GM23338 (cell line): Measurements from ENCODE around the gene NTM. TPM values are rescaled to one million over a fixed set of nuclear protein-coding genes. Genes with fewer than 3 reads are reported as not detected.

ENCODE experiments used
- ATAC-seq: fragments of 200-7000 bp; cut with Tn5 transposase; 3 replicates; pipeline ENCODE4 v1.9.1; 2020
- DNase-seq: peaks from one replicate; pipeline ENCODE4 v3.0.0-alpha.2; 2015; ENCODE audit warnings: low spot score
- H2AFZ ChIP-seq: fragments of 200-600 bp; sonication (generic); 2 replicates; pipeline ENCODE4 v1.8.0; 2016; ENCODE audit warnings: antibody characterized with exemption, mild to moderate bottlenecking, moderate library complexity
- H3F3A ChIP-seq: fragments of 200-600 bp; sonication (generic); replicated peaks from 2 replicates; pipeline ENCODE4 v1.8.0; 2017; ENCODE audit warnings: antibody characterized with exemption, mixed run types, low read depth
- H3K27ac ChIP-seq: fragments of 200-600 bp; sonication (generic); 2 replicates; pipeline ENCODE4 v1.6.1; 2016; ENCODE audit warnings: low read depth
- H3K27me3 ChIP-seq: fragments of 200-600 bp; sonication (generic); 2 replicates; pipeline ENCODE4 v1.8.0; 2016; ENCODE audit warnings: mild to moderate bottlenecking, mixed run types, moderate library complexity; ENCODE audit not compliant: insufficient read depth
- H3K36me3 ChIP-seq: fragments of 200-600 bp; sonication (generic); 2 replicates; pipeline ENCODE4 v1.8.0; 2016; ENCODE audit warnings: mild to moderate bottlenecking; ENCODE audit not compliant: insufficient read depth
- H3K4me1 ChIP-seq: fragments of 200-600 bp; sonication (generic); 2 replicates; pipeline ENCODE4 v1.8.0; 2016; ENCODE audit warnings: mild to moderate bottlenecking, moderate library complexity; ENCODE audit not compliant: insufficient read depth
- H3K4me2 ChIP-seq: fragments of 200-600 bp; sonication (generic); 2 replicates; pipeline ENCODE4 v1.7.1; 2017; ENCODE audit warnings: mixed run types
- H3K4me3 ChIP-seq: fragments of 200-600 bp; sonication (generic); 2 replicates; pipeline ENCODE4 v1.6.1; 2016; ENCODE audit warnings: mixed run types
- H3K79me2 ChIP-seq: fragments of 200-600 bp; sonication (generic); replicated peaks from 2 replicates; pipeline ENCODE4 v1.8.0; 2017; ENCODE audit warnings: mild to moderate bottlenecking; ENCODE audit not compliant: insufficient read depth
- H3K9me2 ChIP-seq: fragments of 200-600 bp; sonication (generic); 2 replicates; pipeline ENCODE4 v1.8.0; 2017; ENCODE audit not compliant: insufficient read depth
- H4K20me1 ChIP-seq: fragments of 200-600 bp; sonication (generic); replicated peaks from 2 replicates; pipeline ENCODE4 v1.8.0; 2017; ENCODE audit warnings: mild to moderate bottlenecking; ENCODE audit not compliant: insufficient read depth
- H3K27ac Mint-ChIP-seq: 2 replicates; pipeline ENCODE4 v1.8.0; 2020; ENCODE audit warnings: inconsistent platforms, mild to moderate bottlenecking, moderate library complexity, mixed read lengths
- H3K27me3 Mint-ChIP-seq: 3 replicates; pipeline ENCODE4 v1.8.0; 2022; ENCODE audit warnings: low read depth, mild to moderate bottlenecking, moderate library complexity, mixed read lengths, inconsistent platforms; ENCODE audit not compliant: insufficient read depth, poor library complexity
- H3K36me3 Mint-ChIP-seq: 3 replicates; pipeline ENCODE4 v1.8.0; 2021; ENCODE audit warnings: low read depth, mild to moderate bottlenecking, inconsistent platforms, moderate library complexity, mixed read lengths
- H3K4me1 Mint-ChIP-seq: 3 replicates; pipeline ENCODE4 v1.8.0; 2020; ENCODE audit warnings: mild to moderate bottlenecking, inconsistent platforms, mixed read lengths
- H3K4me3 Mint-ChIP-seq: 3 replicates; pipeline ENCODE4 v1.8.0; 2021; ENCODE audit warnings: moderate library complexity, mild to moderate bottlenecking, inconsistent platforms, mixed read lengths
- H3K9me3 Mint-ChIP-seq: 3 replicates; pipeline ENCODE4 v1.8.0; 2020; ENCODE audit warnings: moderate library complexity, mild to moderate bottlenecking, inconsistent platforms, mixed read lengths
- CREB1 ChIP-seq: fragments of 250-450 bp; sonication (Bioruptor Pico); IDR thresholded peaks from 2 replicates; pipeline ENCODE4 v1.5.0; 2020; ENCODE audit warnings: low read depth, mild to moderate bottlenecking, moderate library complexity
- CTCF ChIP-seq, 2 experiments: fragments of 200-600 bp in 1 of 2; sonication (generic) in 1 of 2; conservative IDR thresholded peaks; 2 replicates each; pipeline versions ENCODE4 v1.5.1 to v1.6.1; 2016 to 2017; ENCODE audit warnings: antibody characterized with exemption in 2 of 2, low read depth in 2 of 2, mild to moderate bottlenecking in 2 of 2, moderate library complexity in 1 of 2
- ETS1 ChIP-seq: IDR thresholded peaks from 2 replicates; pipeline ENCODE4 v1.6.1; 2016; ENCODE audit warnings: antibody characterized with exemption
- EZH2 ChIP-seq: fragments of 200-600 bp; sonication (generic); IDR thresholded peaks from one replicate; pipeline ENCODE4 v1.8.0; 2017; ENCODE audit warnings: antibody characterized with exemption, mild to moderate bottlenecking, low read depth; ENCODE audit not compliant: unreplicated experiment
- EZH2phosphoT487 ChIP-seq: fragments of 200-600 bp; sonication (generic); IDR thresholded peaks from one replicate; pipeline ENCODE4 v1.8.1; 2018; ENCODE audit warnings: antibody characterized with exemption; ENCODE audit not compliant: unreplicated experiment
- JUNB ChIP-seq: IDR thresholded peaks from one replicate; pipeline ENCODE4 v1.6.1; 2016; ENCODE audit warnings: antibody characterized with exemption; ENCODE audit not compliant: unreplicated experiment
- NANOG ChIP-seq: IDR thresholded peaks from 2 replicates; pipeline ENCODE4 v1.6.1; 2016; ENCODE audit warnings: antibody characterized with exemption, borderline replicate concordance
- REST ChIP-seq: IDR thresholded peaks from one replicate; pipeline ENCODE4 v1.6.1; 2018; ENCODE audit warnings: antibody characterized with exemption; ENCODE audit not compliant: unreplicated experiment
- STAT1 ChIP-seq: IDR thresholded peaks from one replicate; pipeline ENCODE4 v1.6.1; 2016; ENCODE audit warnings: antibody characterized with exemption; ENCODE audit not compliant: unreplicated experiment
- ZNF114 ChIP-seq: fragments of 250-450 bp; sonication (Bioruptor Pico); IDR thresholded peaks from 2 replicates; pipeline ENCODE4 v1.5.0; 2020; ENCODE audit warnings: mild to moderate bottlenecking, moderate library complexity
- ZNF331 ChIP-seq: fragments of 250-450 bp; sonication (Bioruptor Pico); IDR thresholded peaks from 2 replicates; pipeline ENCODE4 v1.5.0; 2020; ENCODE audit warnings: low read depth, mild to moderate bottlenecking, moderate library complexity
- polyA plus RNA-seq: library from polyadenylated mRNA; unstranded; fragments of >200 nt; fragmentation: Nextera tagmentation; extraction: Ambion mirVana; gene quantifications from 2 replicates; pipeline ENCODE4 v1.2.1, GENCODE V29; 2016
- total RNA-seq: library from RNA; depleted of rRNA; stranded (reverse); fragments of >200 nt; shearing (Covaris generic); gene quantifications from 2 replicates; pipeline ENCODE4 v1.2.3, GENCODE V29; 2014
- TF ChIP-seq, protein P1 (sequence below): fragments of 250-450 bp; sonication (Bioruptor Pico); IDR thresholded peaks from 2 replicates; pipeline ENCODE4 v1.5.0; 2020; ENCODE audit warnings: mild to moderate bottlenecking, moderate library complexity

The NTM gene
- total and polyA plus RNA-seq, 2 experiments from 2014 or later, result 10.6 to 14.6 TPM

GRCh38 chr11:132103021-132103420 is 732.6 kb downstream of the NTM start (continued):
- TF ChIP-seq CTCF (conservative IDR thresholded peaks at IDR 0.05; ENCODE audit: low read depth in 2 of 2), result no peak

DNA sequence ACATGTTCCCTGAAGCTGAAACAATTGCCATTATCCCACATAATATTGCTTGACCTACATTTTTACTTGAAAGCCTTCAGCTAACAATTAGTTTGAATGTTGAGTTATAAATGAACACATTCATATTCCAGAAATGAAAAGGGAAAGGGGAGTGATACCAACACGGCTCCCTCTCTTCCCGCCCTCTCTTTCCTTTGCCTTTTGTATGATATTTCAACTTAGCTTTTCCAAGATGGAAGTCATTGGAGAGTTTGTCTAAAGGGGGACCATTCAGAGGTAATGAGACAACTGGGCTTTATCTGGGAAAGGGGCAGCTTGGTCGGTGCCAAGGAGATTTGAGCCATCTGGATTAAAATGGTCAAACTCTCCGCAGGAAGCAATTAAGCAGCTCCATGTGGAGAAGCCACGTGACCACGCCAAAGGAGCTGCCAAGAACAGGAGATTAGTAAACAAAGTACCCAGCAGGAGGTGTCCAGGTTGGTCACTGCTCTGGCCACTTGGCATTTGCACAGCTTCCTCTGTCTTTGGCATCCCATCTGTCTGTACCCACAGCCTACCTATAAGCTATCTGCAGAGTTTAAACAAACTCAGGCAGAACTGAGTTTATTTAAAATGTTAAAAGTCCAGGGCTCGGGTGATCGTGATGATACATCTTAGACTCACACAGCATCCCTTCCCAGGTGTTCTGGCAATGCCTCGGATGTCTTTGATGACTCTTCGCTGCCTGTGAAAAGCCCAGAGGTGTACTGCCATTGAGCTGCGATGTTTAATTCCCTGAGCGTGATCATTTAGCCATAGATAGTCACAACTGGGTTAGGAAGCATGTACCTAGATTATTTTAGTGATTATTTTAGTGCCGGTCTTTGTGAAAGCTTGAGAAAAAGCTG is 735.9 kb downstream of the NTM start:
- H3K79me2 ChIP-seq, result no peaks in the 10 kb centered on the region
- TF ChIP-seq NANOG, result no peak
- no peak for TF ChIP-seq CREB1 (CRISPR knock-in tag)
- TF ChIP-seq EZH2phosphoT487, result no peak
- no peak for TF ChIP-seq REST
- no peak for TF ChIP-seq ETS1
- TF ChIP-seq JUNB, result no peak
- no peak for TF ChIP-seq ZNF114 (CRISPR knock-in tag)
- TF ChIP-seq ZNF331 (CRISPR knock-in tag), result no peak
- TF ChIP-seq, protein P1, sequence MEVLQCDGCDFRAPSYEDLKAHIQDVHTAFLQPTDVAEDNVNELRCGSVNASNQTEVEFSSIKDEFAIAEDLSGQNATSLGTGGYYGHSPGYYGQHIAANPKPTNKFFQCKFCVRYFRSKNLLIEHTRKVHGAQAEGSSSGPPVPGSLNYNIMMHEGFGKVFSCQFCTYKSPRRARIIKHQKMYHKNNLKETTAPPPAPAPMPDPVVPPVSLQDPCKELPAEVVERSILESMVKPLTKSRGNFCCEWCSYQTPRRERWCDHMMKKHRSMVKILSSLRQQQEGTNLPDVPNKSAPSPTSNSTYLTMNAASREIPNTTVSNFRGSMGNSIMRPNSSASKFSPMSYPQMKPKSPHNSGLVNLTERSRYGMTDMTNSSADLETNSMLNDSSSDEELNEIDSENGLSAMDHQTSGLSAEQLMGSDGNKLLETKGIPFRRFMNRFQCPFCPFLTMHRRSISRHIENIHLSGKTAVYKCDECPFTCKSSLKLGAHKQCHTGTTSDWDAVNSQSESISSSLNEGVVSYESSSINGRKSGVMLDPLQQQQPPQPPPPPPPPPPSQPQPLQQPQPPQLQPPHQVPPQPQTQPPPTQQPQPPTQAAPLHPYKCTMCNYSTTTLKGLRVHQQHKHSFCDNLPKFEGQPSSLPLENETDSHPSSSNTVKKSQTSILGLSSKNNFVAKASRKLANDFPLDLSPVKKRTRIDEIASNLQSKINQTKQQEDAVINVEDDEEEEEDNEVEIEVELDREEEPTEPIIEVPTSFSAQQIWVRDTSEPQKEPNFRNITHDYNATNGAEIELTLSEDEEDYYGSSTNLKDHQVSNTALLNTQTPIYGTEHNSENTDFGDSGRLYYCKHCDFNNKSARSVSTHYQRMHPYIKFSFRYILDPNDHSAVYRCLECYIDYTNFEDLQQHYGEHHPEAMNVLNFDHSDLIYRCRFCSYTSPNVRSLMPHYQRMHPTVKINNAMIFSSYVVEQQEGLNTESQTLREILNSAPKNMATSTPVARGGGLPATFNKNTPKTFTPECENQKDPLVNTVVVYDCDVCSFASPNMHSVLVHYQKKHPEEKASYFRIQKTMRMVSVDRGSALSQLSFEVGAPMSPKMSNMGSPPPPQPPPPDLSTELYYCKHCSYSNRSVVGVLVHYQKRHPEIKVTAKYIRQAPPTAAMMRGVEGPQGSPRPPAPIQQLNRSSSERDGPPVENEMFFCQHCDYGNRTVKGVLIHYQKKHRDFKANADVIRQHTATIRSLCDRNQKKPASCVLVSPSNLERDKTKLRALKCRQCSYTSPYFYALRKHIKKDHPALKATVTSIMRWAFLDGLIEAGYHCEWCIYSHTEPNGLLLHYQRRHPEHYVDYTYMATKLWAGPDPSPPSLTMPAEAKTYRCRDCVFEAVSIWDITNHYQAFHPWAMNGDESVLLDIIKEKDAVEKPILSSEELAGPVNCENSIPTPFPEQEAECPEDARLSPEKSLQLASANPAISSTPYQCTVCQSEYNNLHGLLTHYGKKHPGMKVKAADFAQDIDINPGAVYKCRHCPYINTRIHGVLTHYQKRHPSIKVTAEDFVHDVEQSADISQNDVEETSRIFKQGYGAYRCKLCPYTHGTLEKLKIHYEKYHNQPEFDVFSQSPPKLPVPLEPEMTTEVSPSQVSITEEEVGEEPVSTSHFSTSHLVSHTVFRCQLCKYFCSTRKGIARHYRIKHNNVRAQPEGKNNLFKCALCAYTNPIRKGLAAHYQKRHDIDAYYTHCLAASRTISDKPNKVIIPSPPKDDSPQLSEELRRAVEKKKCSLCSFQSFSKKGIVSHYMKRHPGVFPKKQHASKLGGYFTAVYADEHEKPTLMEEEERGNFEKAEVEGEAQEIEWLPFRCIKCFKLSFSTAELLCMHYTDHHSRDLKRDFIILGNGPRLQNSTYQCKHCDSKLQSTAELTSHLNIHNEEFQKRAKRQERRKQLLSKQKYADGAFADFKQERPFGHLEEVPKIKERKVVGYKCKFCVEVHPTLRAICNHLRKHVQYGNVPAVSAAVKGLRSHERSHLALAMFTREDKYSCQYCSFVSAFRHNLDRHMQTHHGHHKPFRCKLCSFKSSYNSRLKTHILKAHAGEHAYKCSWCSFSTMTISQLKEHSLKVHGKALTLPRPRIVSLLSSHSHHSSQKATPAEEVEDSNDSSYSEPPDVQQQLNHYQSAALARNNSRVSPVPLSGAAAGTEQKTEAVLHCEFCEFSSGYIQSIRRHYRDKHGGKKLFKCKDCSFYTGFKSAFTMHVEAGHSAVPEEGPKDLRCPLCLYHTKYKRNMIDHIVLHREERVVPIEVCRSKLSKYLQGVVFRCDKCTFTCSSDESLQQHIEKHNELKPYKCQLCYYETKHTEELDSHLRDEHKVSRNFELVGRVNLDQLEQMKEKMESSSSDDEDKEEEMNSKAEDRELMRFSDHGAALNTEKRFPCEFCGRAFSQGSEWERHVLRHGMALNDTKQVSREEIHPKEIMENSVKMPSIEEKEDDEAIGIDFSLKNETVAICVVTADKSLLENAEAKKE, result no peak
- no peak for TF ChIP-seq STAT1
- no peak for TF ChIP-seq EZH2
- no peak overlapping the region for H3K27ac ChIP-seq
- Mint-ChIP-seq H3K4me3 (no peak overlapping the region), H3K4me1 (peaks cover 20% of the 10 kb centered on the region), H3K9me3 (no peaks in the 10 kb centered on the region; the same call in 2 of the 3 replicates), H3K27me3 (no peaks in the 10 kb centered on the region), H3K36me3 (peaks cover 3% of the 10 kb centered on the region; the same call in 1 of the 3 replicates), H3K27ac (no peak overlapping the region)
- no peaks in the 10 kb centered on the region for H3K27me3 ChIP-seq
- no peaks in the 10 kb centered on the region for H4K20me1 ChIP-seq
- H3K4me1 ChIP-seq, result peaks cover 17% of the 10 kb centered on the region
- no peak for DNase-seq
- no peak overlapping the region for H3K4me2 ChIP-seq
- no peaks in the 10 kb centered on the region for H3F3A ChIP-seq
- H3K36me3 ChIP-seq, result no peaks in the 10 kb centered on the region
- H2AFZ ChIP-seq, result no peak overlapping the region
- no peak for ATAC-seq
- H3K9me2 ChIP-seq, result no peaks in the 10 kb centered on the region
- no peak overlapping the region for H3K4me3 ChIP-seq
